Frontal cortex (tissue), 4 donors: ENCODE results near the gene HES4. TPM values are rescaled to one million over a fixed set of nuclear protein-coding genes. Genes with fewer than 3 reads are reported as not detected.

Experiments
- DNase-seq, 2 donors: peaks; one replicate each; pipeline ENCODE4 v3.0.0; 2012; ENCODE audit warnings: low spot score in 2 of 2
- FAIRE-seq: peaks from 2 replicates; lab custom pipeline; 2012; peaks lifted over from hg19 to GRCh38; lab: Jason Lieb, UNC
- total RNA-seq: library from RNA; depleted of rRNA; stranded (reverse); fragments of >200 nt; gene quantifications from one replicate; pipeline ENCODE4 v1.2.3, GENCODE V29; 2014
- donor health status: control.
- donor health status: control.
- donor health status: control.

HES4 gene
- total RNA-seq, 1 donor from 2014 or later = 20.0 TPM

DNA sequence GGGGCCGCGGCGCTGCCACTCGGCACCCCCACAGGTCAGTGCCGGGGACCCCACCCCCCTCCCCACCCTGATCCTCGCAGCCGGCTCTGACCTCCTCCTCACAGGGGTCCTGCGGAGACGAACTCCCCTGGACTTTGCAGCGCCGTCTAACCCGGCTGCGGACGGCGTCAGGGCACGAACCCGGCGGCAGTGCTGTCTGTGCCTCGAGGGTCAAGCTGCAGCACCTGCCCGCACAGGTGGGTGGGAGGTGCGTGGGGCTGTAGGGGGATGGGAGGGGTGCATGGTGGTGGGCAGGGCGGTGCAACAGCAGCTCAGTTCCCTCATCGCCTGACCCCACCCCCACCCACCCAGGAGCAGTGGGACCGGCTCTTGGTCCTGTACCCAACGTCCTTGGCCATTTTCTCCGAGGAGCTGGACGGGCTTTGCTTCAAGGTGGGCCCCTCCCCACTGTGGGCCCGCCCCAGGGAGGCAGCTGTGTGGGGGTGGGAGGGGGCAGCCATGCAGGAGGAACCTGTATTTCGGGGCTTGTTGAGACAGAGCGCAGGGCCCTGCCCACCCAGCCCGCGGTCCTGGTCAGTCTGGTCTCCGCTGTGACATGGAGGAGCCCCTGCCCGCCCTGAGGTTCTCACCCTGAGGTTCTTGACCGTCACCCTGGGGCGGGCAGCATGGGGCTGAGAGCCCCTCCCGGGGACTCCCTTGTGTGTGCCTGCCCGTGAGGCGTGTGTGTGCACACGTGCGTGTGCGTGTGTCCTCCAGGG is 28.7 kb downstream of the HES4 start:
- DNase-seq (no peak), FAIRE-seq (no peak)

- no peak for FAIRE-seq
- no peak for DNase-seq
These were observed 29.5 kb downstream of the HES4 start for GRCh38 chr1:970242-970972.

- FAIRE-seq (no peak), DNase-seq (no peak)
These were observed 30.5 kb downstream of the HES4 start for GRCh38 chr1:969260-969855.

- FAIRE-seq (no peak), DNase-seq (no peak)
These were observed 32.2 kb downstream of the HES4 start for GRCh38 chr1:967466-968343.

DNA sequence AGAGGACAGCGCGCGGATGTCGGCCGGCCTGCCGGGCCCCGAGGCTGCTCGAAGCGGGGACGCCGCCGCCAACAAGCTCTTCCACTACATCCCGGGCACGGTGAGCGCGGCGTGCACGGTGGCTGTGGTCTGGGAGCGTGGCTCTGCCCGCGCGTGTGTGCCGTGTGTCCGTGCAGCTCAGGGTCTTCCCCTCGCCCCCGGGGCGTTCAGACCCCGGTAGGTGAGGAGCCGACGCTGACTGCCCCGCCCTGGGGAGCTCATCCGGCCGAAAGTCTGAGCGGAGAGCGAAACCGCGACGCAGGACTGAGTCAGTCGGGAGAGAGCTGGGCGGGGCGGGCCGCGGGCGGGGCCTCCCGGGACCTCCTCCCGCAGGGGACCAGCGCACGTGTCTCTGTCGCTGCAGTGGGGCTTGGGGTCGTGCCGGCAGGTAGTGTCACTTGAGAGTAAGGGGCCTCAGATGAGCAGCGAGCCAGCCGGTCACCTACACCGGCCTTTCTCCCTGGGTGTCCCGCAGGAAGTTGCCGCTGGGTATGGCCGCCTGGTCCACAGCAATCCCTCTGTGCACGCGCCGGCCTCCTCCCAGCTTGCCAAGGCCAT is 33.1 kb downstream of the HES4 start:
- DNase-seq (peak in 1 of 2 donors; percentile 84), FAIRE-seq (no peak)

DNA sequence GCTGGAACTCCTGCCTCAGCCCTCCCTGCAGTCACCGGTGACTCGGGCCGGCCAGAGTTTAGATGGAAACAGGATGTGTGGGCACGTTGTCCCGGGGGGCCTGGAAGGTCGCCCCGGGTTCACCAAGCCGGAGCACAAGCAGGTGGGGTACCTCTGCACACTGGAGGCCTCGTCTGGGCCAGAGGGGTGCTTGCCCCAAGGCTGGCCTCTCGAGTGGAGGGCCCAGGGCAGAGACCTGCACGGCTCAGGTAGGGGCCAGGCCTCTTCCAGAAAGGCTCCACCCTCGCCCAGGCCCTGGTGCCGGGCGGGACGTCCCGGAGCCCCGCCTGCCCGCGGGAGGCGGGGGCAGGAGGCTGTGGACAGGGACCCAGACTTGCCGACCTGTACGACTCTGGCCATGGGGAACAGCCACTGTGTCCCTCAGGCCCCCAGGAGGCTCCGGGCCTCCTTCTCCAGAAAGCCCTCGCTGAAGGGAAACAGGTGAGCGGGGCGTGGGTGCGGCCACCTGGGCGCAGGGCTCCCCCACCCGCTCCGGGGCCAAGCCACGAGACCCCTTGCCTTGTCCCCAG is 33.7 kb downstream of the HES4 start, which contains the start of gene PLEKHN1:
TSS of gene PLEKHN1 (plus strand) at position 348 of the 569 bp plus-strand sequence. CDS start at position 398, 50 bp downstream.
- DNase-seq = no peak
- no peak for FAIRE-seq

GRCh38 chr1:965526-966134 is 34.3 kb downstream of the HES4 start:
- DNase-seq (no peak), FAIRE-seq (no peak)

- FAIRE-seq (no peak), DNase-seq (no peak)
These were observed 35.0 kb downstream of the HES4 start for GRCh38 chr1:964691-965525.

GRCh38 chr1:963746-964525 is 36.0 kb downstream of the HES4 start:
- FAIRE-seq = no peak
- DNase-seq = no peak

GRCh38 chr1:963301-963651 is 36.6 kb downstream of the HES4 start:
- no peak for FAIRE-seq
- DNase-seq = no peak

DNA sequence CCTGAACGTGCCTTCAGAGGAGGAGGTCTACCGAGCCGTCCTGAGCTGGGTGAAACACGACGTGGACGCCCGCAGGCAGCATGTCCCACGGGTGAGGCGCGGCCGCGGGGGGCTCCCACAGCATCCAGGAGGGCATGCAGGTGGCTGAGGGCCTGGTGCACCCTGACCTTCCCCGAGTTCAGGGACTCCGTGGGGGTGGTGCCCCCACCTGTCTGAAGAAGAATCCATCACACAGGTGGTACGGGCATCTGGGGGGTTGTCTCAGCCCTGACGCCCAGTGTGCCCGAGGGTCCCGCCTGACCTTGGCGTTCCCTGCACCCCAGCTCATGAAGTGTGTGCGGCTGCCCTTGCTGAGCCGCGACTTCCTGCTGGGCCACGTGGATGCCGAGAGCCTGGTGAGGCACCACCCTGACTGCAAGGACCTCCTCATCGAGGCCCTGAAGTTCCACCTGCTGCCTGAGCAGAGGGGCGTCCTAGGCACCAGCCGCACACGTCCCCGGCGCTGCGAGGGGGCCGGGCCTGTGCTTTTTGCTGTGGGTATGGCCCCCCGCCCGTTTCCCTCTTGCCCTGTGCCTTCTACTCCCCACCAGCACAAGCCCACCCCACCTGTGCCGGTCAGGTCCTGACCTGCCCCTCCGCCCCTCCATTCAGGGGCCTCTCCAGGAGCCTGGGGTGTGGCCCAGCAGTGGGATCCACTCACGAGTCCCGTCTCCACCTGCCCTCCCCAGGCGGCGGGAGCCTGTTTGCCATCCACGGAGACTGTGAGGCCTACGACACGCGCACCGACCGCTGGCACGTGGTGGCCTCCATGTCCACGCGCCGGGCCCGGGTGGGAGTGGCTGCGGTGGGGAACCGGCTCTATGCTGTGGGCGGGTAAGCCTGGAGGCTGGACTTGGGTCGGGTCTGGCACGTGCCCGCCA is 37.3 kb downstream of the HES4 start:
- FAIRE-seq (no peak), DNase-seq (no peak)

- no peak for FAIRE-seq
- no peak for DNase-seq
These were observed 38.7 kb downstream of the HES4 start for GRCh38 chr1:961132-961669.

- FAIRE-seq (no peak), DNase-seq (peak; percentile 93 to 94)
These were observed 39.4 kb downstream of the HES4 start, which contains the start of gene KLHL17 for GRCh38 chr1:960363-961131. KLHL17 (plus strand) TSS chr1:960584; CDS start chr1:960694, 110 bp downstream.

GRCh38 chr1:959731-960362 is 40.0 kb downstream of the HES4 start:
- FAIRE-seq (no peak), DNase-seq (no peak)
